T-helper 2 cell treated with Interferon-gamma antibody and Interleukin-4, amounts not matched to agents 5 μg/mL and 100 μg/mL, for 36 hours (primary cell): ENCODE data around the gene CDIPT.

Source experiments
- DNase-seq: peaks from one replicate; pipeline ENCODE4 v3.0.0; 2021; ENCODE audit warnings: low spot score
- H3K27ac Mint-ChIP-seq: one replicate; pipeline ENCODE4 v1.8.0; 2021; ENCODE audit warnings: mild to moderate bottlenecking, mixed read lengths
- H3K27me3 Mint-ChIP-seq: one replicate; pipeline ENCODE4 v1.8.0; 2021; ENCODE audit warnings: low read depth, mixed read lengths
- H3K36me3 Mint-ChIP-seq: one replicate; pipeline ENCODE4 v1.8.0; 2021; ENCODE audit warnings: low read depth, mixed read lengths
- H3K4me1 Mint-ChIP-seq: one replicate; pipeline ENCODE4 v1.8.0; 2021; ENCODE audit warnings: low read depth, mixed read lengths
- H3K4me3 Mint-ChIP-seq: one replicate; pipeline ENCODE4 v1.8.0; 2022; ENCODE audit warnings: mild to moderate bottlenecking, moderate library complexity, mixed read lengths
- H3K9me3 Mint-ChIP-seq: one replicate; pipeline ENCODE4 v1.8.0; 2021; ENCODE audit warnings: mixed read lengths

Gene CDIPT

GRCh38 chr16:29820730-29821642 is 42.0 kb downstream of the CDIPT start:
- Mint-ChIP-seq H3K27ac (peak overlapping the region; percentile 88), H3K4me3 (peak overlapping the region; percentile 98), H3K4me1 (peaks cover 38% of the 10 kb centered on the region), H3K27me3 (no peaks in the 10 kb centered on the region), H3K9me3 (no peaks in the 10 kb centered on the region), H3K36me3 (peaks cover 49% of the 10 kb centered on the region)
- DNase-seq: peak; percentile 41

GRCh38 chr16:29820271-29820701 is 42.7 kb downstream of the CDIPT start, which contains the start of gene MVP:
MVP (plus strand) TSS chr16:29820462; CDS start chr16:29830550, 10,088 bp downstream.
- Mint-ChIP-seq H3K4me1 (peaks cover 37% of the 10 kb centered on the region), H3K27me3 (no peaks in the 10 kb centered on the region), H3K27ac (peak within 1 kb of the TSS; percentile 88), H3K36me3 (peaks cover 48% of the 10 kb centered on the region), H3K9me3 (no peaks in the 10 kb centered on the region), H3K4me3 (peak within 1 kb of the TSS; percentile 98)
- peak; percentile 60 for DNase-seq

GRCh38 chr16:29819506-29819905 is 43.5 kb downstream of the CDIPT start:
- Mint-ChIP-seq H3K9me3 (no peaks in the 10 kb centered on the region), H3K4me3 (peak overlapping the region; percentile 98), H3K27ac (peak overlapping the region; percentile 88), H3K27me3 (no peaks in the 10 kb centered on the region), H3K36me3 (peaks cover 45% of the 10 kb centered on the region), H3K4me1 (peaks cover 40% of the 10 kb centered on the region)
- DNase-seq: no peak

- peak overlapping the region; percentile 98 for H3K4me3 Mint-ChIP-seq
- H3K9me3 Mint-ChIP-seq: no peaks in the 10 kb centered on the region
- H3K27me3 Mint-ChIP-seq: peaks cover 2% of the 10 kb centered on the region
- peaks cover 41% of the 10 kb centered on the region for H3K4me1 Mint-ChIP-seq
- no peak for DNase-seq
- H3K36me3 Mint-ChIP-seq: peaks cover 43% of the 10 kb centered on the region
- H3K27ac Mint-ChIP-seq: peak overlapping the region; percentile 79
Observed at GRCh38 chr16:29818082-29818481, 44.9 kb downstream of the CDIPT start.

GRCh38 chr16:29816694-29817441 is 46.2 kb downstream of the CDIPT start:
- H3K4me1 Mint-ChIP-seq: peaks cover 41% of the 10 kb centered on the region
- peaks cover 8% of the 10 kb centered on the region for H3K27me3 Mint-ChIP-seq
- H3K4me3 Mint-ChIP-seq: peak overlapping the region; percentile 99
- H3K9me3 Mint-ChIP-seq: no peaks in the 10 kb centered on the region
- H3K36me3 Mint-ChIP-seq: peaks cover 39% of the 10 kb centered on the region
- DNase-seq: peak; percentile 78
- H3K27ac Mint-ChIP-seq: peak overlapping the region; percentile 99

GRCh38 chr16:29815793-29816693 is 47.0 kb downstream of the CDIPT start, which contains the start of gene PAGR1:
PAGR1 (plus strand) TSS chr16:29816152; CDS start chr16:29816526, 374 bp downstream.
- Mint-ChIP-seq H3K36me3 (peaks cover 37% of the 10 kb centered on the region), H3K4me3 (peak within 1 kb of the TSS; percentile 99), H3K4me1 (peaks cover 41% of the 10 kb centered on the region), H3K9me3 (no peaks in the 10 kb centered on the region), H3K27ac (peak within 1 kb of the TSS; percentile 99), H3K27me3 (peaks cover 8% of the 10 kb centered on the region)
- DNase-seq: peak; percentile 99

- H3K4me1 Mint-ChIP-seq: peaks cover 50% of the 10 kb centered on the region
- peak overlapping the region; percentile 99 for H3K27ac Mint-ChIP-seq
- H3K27me3 Mint-ChIP-seq: peaks cover 8% of the 10 kb centered on the region
- DNase-seq: no peak
- peaks cover 37% of the 10 kb centered on the region for H3K36me3 Mint-ChIP-seq
- peak overlapping the region; percentile 99 for H3K4me3 Mint-ChIP-seq
- no peaks in the 10 kb centered on the region for H3K9me3 Mint-ChIP-seq
Observed at GRCh38 chr16:29815032-29815721, 47.8 kb downstream of the CDIPT start.

GRCh38 chr16:29814592-29814991 is 48.4 kb downstream of the CDIPT start:
- H3K4me1 Mint-ChIP-seq: peaks cover 49% of the 10 kb centered on the region
- H3K27ac Mint-ChIP-seq: peak overlapping the region; percentile 99
- H3K9me3 Mint-ChIP-seq: no peaks in the 10 kb centered on the region

GRCh38 chr16:29813644-29814562 is 49.1 kb downstream of the CDIPT start:
- Mint-ChIP-seq H3K4me1 (peaks cover 43% of the 10 kb centered on the region), H3K4me3 (no peak overlapping the region), H3K36me3 (peaks cover 33% of the 10 kb centered on the region), H3K27ac (peak overlapping the region; percentile 41), H3K27me3 (peaks cover 8% of the 10 kb centered on the region), H3K9me3 (no peaks in the 10 kb centered on the region)
- DNase-seq: no peak

More at GRCh38 chr16:29814592-29814991, 48.4 kb downstream of the CDIPT start:
- Mint-ChIP-seq H3K27me3 (peaks cover 8% of the 10 kb centered on the region), H3K4me3 (peak overlapping the region; percentile 99), H3K36me3 (peaks cover 36% of the 10 kb centered on the region)
- DNase-seq: no peak

- Mint-ChIP-seq H3K4me3 (peak overlapping the region; percentile 51), H3K27me3 (peaks cover 8% of the 10 kb centered on the region), H3K9me3 (no peaks in the 10 kb centered on the region), H3K27ac (no peak overlapping the region), H3K36me3 (peaks cover 34% of the 10 kb centered on the region), H3K4me1 (peaks cover 41% of the 10 kb centered on the region)
- DNase-seq: no peak
Observed at GRCh38 chr16:29812754-29813643, 50.0 kb downstream of the CDIPT start.

- H3K4me1 Mint-ChIP-seq: peaks cover 39% of the 10 kb centered on the region
- H3K4me3 Mint-ChIP-seq: peak within 1 kb of the TSS; percentile 85
- DNase-seq: peak; percentile 51
- H3K27me3 Mint-ChIP-seq: peaks cover 8% of the 10 kb centered on the region
- no peaks in the 10 kb centered on the region for H3K9me3 Mint-ChIP-seq
- H3K36me3 Mint-ChIP-seq: peaks cover 36% of the 10 kb centered on the region
- H3K27ac Mint-ChIP-seq: peak within 1 kb of the TSS; percentile 80
Observed at GRCh38 chr16:29811896-29812665, 50.9 kb downstream of the CDIPT start, which contains the start of gene PRRT2. PRRT2 (plus strand) TSS chr16:29812193; CDS start chr16:29813055, 862 bp downstream.
